Measurements from ENCODE around the gene DDR1.

DDR1 gene

DNA sequence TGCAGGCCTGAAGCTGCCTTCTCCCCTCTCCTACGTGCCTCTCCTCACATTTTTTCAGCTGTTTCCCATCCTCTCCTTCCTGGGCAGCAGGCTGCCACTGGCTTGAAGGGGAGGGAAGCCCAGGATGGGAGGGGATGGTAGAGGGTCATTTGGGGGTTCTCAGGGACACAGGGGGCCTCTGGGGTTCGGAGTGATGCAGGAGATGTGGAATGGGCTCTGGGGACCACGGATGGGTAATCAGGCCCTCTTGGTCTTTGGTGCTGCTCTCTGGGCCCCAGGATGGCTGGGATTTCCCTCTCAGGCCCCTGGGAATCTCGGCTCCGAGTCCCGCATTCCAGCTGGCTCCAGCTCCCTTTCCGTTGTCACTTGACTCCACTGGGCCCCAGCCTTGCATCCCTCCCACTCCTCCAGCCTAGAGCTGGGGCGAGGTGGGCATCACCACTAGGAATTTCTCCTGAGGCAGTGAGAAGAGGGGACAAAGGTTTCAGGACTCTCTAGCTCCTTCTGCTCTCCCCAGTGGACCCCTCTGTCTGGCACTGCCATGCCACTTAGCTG is 2.0 kb upstream of the DDR1 start:
- H4K20me1 ChIP-seq (ENCODE audit: insufficient read depth, low read length): no peaks in the 10 kb centered on the region
- TF ChIP-seq, protein P1, sequence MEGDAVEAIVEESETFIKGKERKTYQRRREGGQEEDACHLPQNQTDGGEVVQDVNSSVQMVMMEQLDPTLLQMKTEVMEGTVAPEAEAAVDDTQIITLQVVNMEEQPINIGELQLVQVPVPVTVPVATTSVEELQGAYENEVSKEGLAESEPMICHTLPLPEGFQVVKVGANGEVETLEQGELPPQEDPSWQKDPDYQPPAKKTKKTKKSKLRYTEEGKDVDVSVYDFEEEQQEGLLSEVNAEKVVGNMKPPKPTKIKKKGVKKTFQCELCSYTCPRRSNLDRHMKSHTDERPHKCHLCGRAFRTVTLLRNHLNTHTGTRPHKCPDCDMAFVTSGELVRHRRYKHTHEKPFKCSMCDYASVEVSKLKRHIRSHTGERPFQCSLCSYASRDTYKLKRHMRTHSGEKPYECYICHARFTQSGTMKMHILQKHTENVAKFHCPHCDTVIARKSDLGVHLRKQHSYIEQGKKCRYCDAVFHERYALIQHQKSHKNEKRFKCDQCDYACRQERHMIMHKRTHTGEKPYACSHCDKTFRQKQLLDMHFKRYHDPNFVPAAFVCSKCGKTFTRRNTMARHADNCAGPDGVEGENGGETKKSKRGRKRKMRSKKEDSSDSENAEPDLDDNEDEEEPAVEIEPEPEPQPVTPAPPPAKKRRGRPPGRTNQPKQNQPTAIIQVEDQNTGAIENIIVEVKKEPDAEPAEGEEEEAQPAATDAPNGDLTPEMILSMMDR (IDR thresholded peaks at IDR 0.05; ENCODE audit: low read depth, low read length): no peak
- TF ChIP-seq EZH2phosphoT487 (IDR thresholded peaks at IDR 0.05; ENCODE audit: low read depth): no peak
- no peaks in the 10 kb centered on the region; the same call in 1 of the 2 replicates for H3K27me3 ChIP-seq (ENCODE audit: low read depth, low read length)
- no peak overlapping the region for H3K9ac ChIP-seq (ENCODE audit: low read length)
- peak overlapping the region; percentile 98 for H3K4me2 ChIP-seq (ENCODE audit: low read length)
- H3K36me3 ChIP-seq (replicated peaks; ENCODE audit: low read depth, low read length): no peaks in the 10 kb centered on the region
- H3K4me3 ChIP-seq (ENCODE audit: low read length): peak overlapping the region; percentile 26; the same call in 1 of the 2 replicates
- H3K4me1 ChIP-seq (ENCODE audit: low read length): peaks cover 37% of the 10 kb centered on the region
- H3K9me3 ChIP-seq (ENCODE audit: insufficient read depth, low read length): no peaks in the 10 kb centered on the region
- H3K27ac ChIP-seq (ENCODE audit: low read length): no peak overlapping the region
- H3K79me2 ChIP-seq (ENCODE audit: low read length): no peaks in the 10 kb centered on the region
- H2AFZ ChIP-seq (ENCODE audit: low read depth, low read length): no peak overlapping the region

DNA sequence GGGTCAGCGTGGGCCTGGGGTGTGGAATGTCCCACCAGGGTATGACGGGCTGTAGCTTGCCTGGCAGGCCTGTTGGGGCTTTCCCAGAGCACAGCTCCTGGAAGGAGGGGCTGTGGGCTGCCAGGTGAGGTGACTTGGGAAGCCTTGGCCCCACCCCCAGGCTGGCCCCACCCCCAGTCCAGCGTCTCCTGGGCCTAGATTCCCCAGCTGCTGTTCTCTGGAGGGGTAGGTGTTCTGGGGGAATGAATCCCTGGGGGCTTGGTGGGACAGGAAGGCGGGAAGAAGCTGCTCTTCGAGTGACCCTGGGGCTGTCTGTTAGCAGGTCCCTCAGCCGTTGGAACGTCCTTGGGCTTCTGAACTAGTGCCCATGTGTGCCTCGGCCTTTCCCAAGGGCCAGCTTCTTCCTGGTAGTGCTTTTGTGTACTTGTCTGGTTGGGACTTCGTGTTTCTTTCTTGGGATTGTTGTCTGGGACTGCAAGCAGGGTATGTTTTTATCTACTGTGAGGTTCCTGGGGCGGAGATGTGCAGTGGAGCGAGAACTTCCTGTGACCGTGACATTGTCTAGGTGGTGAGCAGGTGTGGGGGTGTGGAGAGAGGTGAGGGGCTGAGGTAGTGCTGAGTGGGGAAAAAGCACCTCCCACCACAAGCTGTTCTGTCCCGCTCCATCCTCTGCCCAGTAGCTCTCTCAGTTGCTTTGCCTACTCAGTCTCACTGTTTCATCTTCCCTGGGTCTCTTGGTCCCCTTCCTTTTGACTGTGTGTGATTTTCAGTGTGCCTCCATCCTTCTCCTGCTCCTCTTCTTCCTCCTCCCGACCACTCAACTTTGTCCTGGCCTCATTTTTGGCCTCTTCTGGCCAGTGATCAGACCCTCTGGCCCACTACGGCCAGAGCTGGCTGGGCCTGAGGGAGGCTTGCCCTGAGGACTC is 1.3 kb upstream of the DDR1 start:
- H3K79me2 ChIP-seq (ENCODE audit: low read length): no peaks in the 10 kb centered on the region
- H4K20me1 ChIP-seq (ENCODE audit: insufficient read depth, low read length): no peaks in the 10 kb centered on the region
- H2AFZ ChIP-seq (ENCODE audit: low read depth, low read length): no peak overlapping the region
- no peaks in the 10 kb centered on the region; the same call in 1 of the 2 replicates for H3K27me3 ChIP-seq (ENCODE audit: low read depth, low read length)
- peaks cover 33% of the 10 kb centered on the region for H3K4me1 ChIP-seq (ENCODE audit: low read length)
- peak overlapping the region; percentile 98 for H3K4me2 ChIP-seq (ENCODE audit: low read length)
- TF ChIP-seq, protein P1 (IDR thresholded peaks at IDR 0.05; ENCODE audit: low read depth, low read length): no peak
- TF ChIP-seq EZH2phosphoT487 (IDR thresholded peaks at IDR 0.05; ENCODE audit: low read depth): no peak
- no peaks in the 10 kb centered on the region for H3K9me3 ChIP-seq (ENCODE audit: insufficient read depth, low read length)
- H3K36me3 ChIP-seq (replicated peaks; ENCODE audit: low read depth, low read length): no peaks in the 10 kb centered on the region
- peak overlapping the region; percentile 83 for H3K4me3 ChIP-seq (ENCODE audit: low read length)
- no peak overlapping the region for H3K27ac ChIP-seq (ENCODE audit: low read length)
- peak overlapping the region; percentile 63 for H3K9ac ChIP-seq (ENCODE audit: low read length)

DNA sequence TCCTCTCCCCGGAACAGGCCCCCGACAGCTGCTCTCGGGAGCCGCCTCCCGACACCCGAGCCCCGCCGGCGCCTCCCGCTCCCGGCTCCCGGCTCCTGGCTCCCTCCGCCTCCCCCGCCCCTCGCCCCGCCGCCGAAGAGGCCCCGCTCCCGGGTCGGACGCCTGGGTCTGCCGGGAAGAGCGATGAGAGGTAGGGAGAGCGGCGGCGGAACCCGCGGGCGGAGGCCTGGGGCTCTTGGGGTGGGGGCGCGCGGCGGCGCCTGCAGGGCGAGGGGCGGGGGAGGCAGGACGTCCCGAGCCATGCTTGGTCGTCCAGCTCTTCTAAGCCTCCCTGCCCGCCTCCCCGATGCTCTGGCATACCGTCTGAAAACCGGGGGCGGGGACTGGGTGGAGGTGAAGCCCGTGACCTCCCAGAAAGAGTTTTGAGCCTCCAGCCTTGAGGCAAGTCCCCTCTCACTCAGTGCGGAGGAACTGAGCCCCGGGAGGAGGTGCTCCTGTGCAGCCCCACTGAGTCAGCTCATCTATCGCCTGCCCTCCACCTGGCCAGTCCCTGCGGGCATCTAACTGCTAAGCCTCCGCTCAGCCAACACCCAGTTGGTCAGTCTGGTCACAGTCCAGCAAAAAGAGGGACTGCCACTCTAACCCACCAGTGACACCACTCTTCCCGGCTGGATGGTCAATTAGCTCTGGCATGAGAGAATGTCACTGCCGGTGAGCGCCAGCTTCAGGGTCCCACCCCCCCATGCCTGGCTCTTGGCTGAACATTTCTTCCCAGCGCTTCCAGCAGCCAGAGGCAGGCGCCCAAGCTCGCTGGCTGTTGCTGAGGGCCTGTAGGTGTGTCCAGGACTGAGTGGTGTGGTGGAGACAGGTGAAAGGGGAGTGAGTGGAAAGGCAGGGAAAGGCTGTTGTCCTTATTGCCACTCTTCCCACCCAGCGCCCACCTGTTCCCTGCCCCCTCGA is 482 bp downstream of the DDR1 start:
- no peak for TF ChIP-seq EZH2phosphoT487 (IDR thresholded peaks at IDR 0.05; ENCODE audit: low read depth)
- TF ChIP-seq, protein P1 (IDR thresholded peaks at IDR 0.05; ENCODE audit: low read depth, low read length): no peak
- Histone ChIP-seq H3K4me2 (ENCODE audit: low read length) (peak overlapping the region; percentile 98), H4K20me1 (ENCODE audit: insufficient read depth, low read length) (no peaks in the 10 kb centered on the region), H3K4me3 (ENCODE audit: low read length) (peak overlapping the region; percentile 83), H3K79me2 (ENCODE audit: low read length) (no peaks in the 10 kb centered on the region), H2AFZ (ENCODE audit: low read depth, low read length) (0 out of 2 replicates have a peak overlapping the region, but pooled peaks have one; percentile 28), H3K4me1 (ENCODE audit: low read length) (peaks cover 30% of the 10 kb centered on the region), H3K36me3 (replicated peaks; ENCODE audit: low read depth, low read length) (no peaks in the 10 kb centered on the region), H3K9ac (ENCODE audit: low read length) (peak overlapping the region; percentile 63), H3K9me3 (ENCODE audit: insufficient read depth, low read length) (no peaks in the 10 kb centered on the region), H3K27ac (ENCODE audit: low read length) (no peak overlapping the region), H3K27me3 (ENCODE audit: low read depth, low read length) (no peaks in the 10 kb centered on the region; the same call in 1 of the 2 replicates)

Data from OCI-LY3 (cell line).